Peyer's patch (tissue), 4 donors: ENCODE data around the gene GJA3.

Experiments
- POLR2A ChIP-seq, 2 donors: fragments of 450-650 bp; IDR thresholded peaks; one replicate each; pipeline ENCODE4 v1.5.1; 2017; ENCODE audit warnings: antibody characterized with exemption in 2 of 2, mild to moderate bottlenecking in 2 of 2, moderate library complexity in 2 of 2
- TF ChIP-seq, protein P1 (sequence below), 6 experiments: fragments of 450-650 bp in 4 of 6; fragments of 200-600 bp in 2 of 6; sonication (generic) in 1 of 6; IDR thresholded peaks; one replicate each; pipeline ENCODE4 v1.5.1; 2017 to 2019; ENCODE audit warnings: antibody characterized with exemption in 6 of 6, mild to moderate bottlenecking in 3 of 6, moderate library complexity in 1 of 6

- TF ChIP-seq, protein P1, sequence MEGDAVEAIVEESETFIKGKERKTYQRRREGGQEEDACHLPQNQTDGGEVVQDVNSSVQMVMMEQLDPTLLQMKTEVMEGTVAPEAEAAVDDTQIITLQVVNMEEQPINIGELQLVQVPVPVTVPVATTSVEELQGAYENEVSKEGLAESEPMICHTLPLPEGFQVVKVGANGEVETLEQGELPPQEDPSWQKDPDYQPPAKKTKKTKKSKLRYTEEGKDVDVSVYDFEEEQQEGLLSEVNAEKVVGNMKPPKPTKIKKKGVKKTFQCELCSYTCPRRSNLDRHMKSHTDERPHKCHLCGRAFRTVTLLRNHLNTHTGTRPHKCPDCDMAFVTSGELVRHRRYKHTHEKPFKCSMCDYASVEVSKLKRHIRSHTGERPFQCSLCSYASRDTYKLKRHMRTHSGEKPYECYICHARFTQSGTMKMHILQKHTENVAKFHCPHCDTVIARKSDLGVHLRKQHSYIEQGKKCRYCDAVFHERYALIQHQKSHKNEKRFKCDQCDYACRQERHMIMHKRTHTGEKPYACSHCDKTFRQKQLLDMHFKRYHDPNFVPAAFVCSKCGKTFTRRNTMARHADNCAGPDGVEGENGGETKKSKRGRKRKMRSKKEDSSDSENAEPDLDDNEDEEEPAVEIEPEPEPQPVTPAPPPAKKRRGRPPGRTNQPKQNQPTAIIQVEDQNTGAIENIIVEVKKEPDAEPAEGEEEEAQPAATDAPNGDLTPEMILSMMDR (IDR thresholded peaks at IDR 0.05), result no peak
- no peak for TF ChIP-seq POLR2A (IDR thresholded peaks at IDR 0.05)
These were observed 33.2 kb upstream of the GJA3 start for GRCh38 chr13:20193907-20194631.
